ENCODE data around the gene NFAT5. TPM values are rescaled to one million over a fixed set of nuclear protein-coding genes. Genes with fewer than 3 reads are reported as not detected.

The NFAT5 gene
- total RNA-seq, 1 experiment from 2014 or later, result 38.2 TPM

- intact Hi-C loops (cut with micrococcal nuclease; ENCODE audit: unreplicated experiment), result no loop called here
These were observed 41.2 kb downstream of the NFAT5 start for GRCh38 chr16:69606985-69607384.

GRCh38 chr16:69607674-69608073 is 41.9 kb downstream of the NFAT5 start:
- Histone ChIP-seq H3K27ac (no peak overlapping the region), H3K4me3 (no peak overlapping the region), H3K9me3 (ENCODE audit: insufficient read depth, low read depth) (no peaks in the 10 kb centered on the region), H3K4me1 (replicated peaks; ENCODE audit: insufficient read depth) (peaks cover 29% of the 10 kb centered on the region), H3K79me2 (ENCODE audit: low read depth) (peaks cover 96% of the 10 kb centered on the region), H4K20me1 (ENCODE audit: insufficient read depth) (peaks cover 87% of the 10 kb centered on the region), H3K4me2 (no peak overlapping the region), H3F3A (ENCODE audit: insufficient read depth, low read depth) (peaks cover 48% of the 10 kb centered on the region), H2AFZ (no peak overlapping the region), H3K36me3 (ENCODE audit: low read depth) (peaks cover 31% of the 10 kb centered on the region), H3K27me3 (ENCODE audit: insufficient read depth, low read depth) (no peaks in the 10 kb centered on the region), H3K9me2 (ENCODE audit: insufficient read depth) (no peaks in the 10 kb centered on the region)
- no peak for TF ChIP-seq EZH2 (IDR thresholded peaks at IDR 0.05; ENCODE audit: low read depth)
- TF ChIP-seq CTCF (conservative IDR thresholded peaks at IDR 0.05), result no peak
- DNase-seq, result no peak
- CTCF ChIA-PET, result no interaction called here
- POLR2A ChIA-PET (ENCODE audit: unreplicated experiment), result no interaction called here
- intact Hi-C loops (cut with micrococcal nuclease; ENCODE audit: unreplicated experiment), result no loop called here
- no TSS peak for BruUV-seq (replicated peaks)

More at GRCh38 chr16:69606985-69607384, 41.2 kb downstream of the NFAT5 start:
- Histone ChIP-seq H3K36me3 (ENCODE audit: low read depth) (peaks cover 31% of the 10 kb centered on the region), H3K9me3 (ENCODE audit: insufficient read depth, low read depth) (no peaks in the 10 kb centered on the region), H3K79me2 (ENCODE audit: low read depth) (peaks cover 96% of the 10 kb centered on the region), H3K9me2 (ENCODE audit: insufficient read depth) (no peaks in the 10 kb centered on the region), H3F3A (ENCODE audit: insufficient read depth, low read depth) (peaks cover 48% of the 10 kb centered on the region), H3K4me3 (no peak overlapping the region), H4K20me1 (ENCODE audit: insufficient read depth) (peaks cover 89% of the 10 kb centered on the region), H3K4me1 (replicated peaks; ENCODE audit: insufficient read depth) (peaks cover 23% of the 10 kb centered on the region), H3K4me2 (no peak overlapping the region), H3K27ac (no peak overlapping the region), H3K27me3 (ENCODE audit: insufficient read depth, low read depth) (no peaks in the 10 kb centered on the region), H2AFZ (no peak overlapping the region)
- no peak for TF ChIP-seq EZH2 (IDR thresholded peaks at IDR 0.05; ENCODE audit: low read depth)
- no peak for TF ChIP-seq CTCF (conservative IDR thresholded peaks at IDR 0.05)
- CTCF ChIA-PET, result interaction anchor here (0.6 kb wide), 1 partner anchor 188 kb away, joined by 4 read pairs; no protein-coding TSS in a partner anchor
- no TSS peak for BruUV-seq (replicated peaks)
- POLR2A ChIA-PET (ENCODE audit: unreplicated experiment), result no interaction called here
- DNase-seq, result no peak

GRCh38 chr16:69610356-69610755 is 44.6 kb downstream of the NFAT5 start:
- intact Hi-C loops (cut with micrococcal nuclease; ENCODE audit: unreplicated experiment), result no loop called here
- Histone ChIP-seq H3K36me3 (ENCODE audit: low read depth) (peaks cover 31% of the 10 kb centered on the region), H3K4me1 (replicated peaks; ENCODE audit: insufficient read depth) (peaks cover 45% of the 10 kb centered on the region), H4K20me1 (ENCODE audit: insufficient read depth) (peaks cover 90% of the 10 kb centered on the region), H3K4me3 (no peak overlapping the region), H3F3A (ENCODE audit: insufficient read depth, low read depth) (peaks cover 63% of the 10 kb centered on the region), H3K27ac (peak overlapping the region; percentile 38), H2AFZ (no peak overlapping the region), H3K9me2 (ENCODE audit: insufficient read depth) (no peaks in the 10 kb centered on the region), H3K27me3 (ENCODE audit: insufficient read depth, low read depth) (no peaks in the 10 kb centered on the region), H3K4me2 (no peak overlapping the region), H3K9me3 (ENCODE audit: insufficient read depth, low read depth) (no peaks in the 10 kb centered on the region), H3K79me2 (ENCODE audit: low read depth) (peaks cover 97% of the 10 kb centered on the region)
- TF ChIP-seq EZH2 (IDR thresholded peaks at IDR 0.05; ENCODE audit: low read depth) (no peak), CTCF (conservative IDR thresholded peaks at IDR 0.05) (no peak)
- no peak for DNase-seq
- POLR2A ChIA-PET (ENCODE audit: unreplicated experiment), result no interaction called here
- no TSS peak for BruUV-seq (replicated peaks)
- CTCF ChIA-PET, result no interaction called here

Measured in PC-9 (cell line).